ENCODE results near the gene ADK. TPM values are rescaled to one million over a fixed set of nuclear protein-coding genes. Genes with fewer than 3 reads are reported as not detected.

ADK gene
- total and polyA plus RNA-seq, 2 experiments from 2014 or later, result 39.9 to 53.0 TPM

GRCh38 chr10:74705358-74705980, 554.4 kb downstream of the ADK start:
- no peaks in the 10 kb centered on the region for H3K27me3 ChIP-seq (ENCODE audit: insufficient read depth)
- no peak overlapping the region for H3K4me3 Mint-ChIP-seq
- no peak overlapping the region for H3K27ac Mint-ChIP-seq
- no peak overlapping the region for H3K4me3 ChIP-seq
- no peaks in the 10 kb centered on the region; the same call in 2 of the 3 replicates for H3K36me3 Mint-ChIP-seq (ENCODE audit: low read depth)
- no peak overlapping the region for H2AFZ ChIP-seq
- H3K27me3 Mint-ChIP-seq (ENCODE audit: insufficient read depth, low read depth, poor library complexity), result no peaks in the 10 kb centered on the region
- no peaks in the 10 kb centered on the region for H3K4me1 Mint-ChIP-seq
- no peak overlapping the region for H3K4me2 ChIP-seq
- no peak overlapping the region for H3K27ac ChIP-seq (ENCODE audit: low read depth)
- DNase-seq (ENCODE audit: low spot score) (no peak), ATAC-seq (no peak)
- no peaks in the 10 kb centered on the region for H3F3A ChIP-seq (replicated peaks; ENCODE audit: low read depth)
- H3K4me1 ChIP-seq (ENCODE audit: insufficient read depth), result no peaks in the 10 kb centered on the region
- no peak for TF ChIP-seq ZNF114 (CRISPR knock-in tag; IDR thresholded peaks at IDR 0.05)
- TF ChIP-seq EZH2phosphoT487 (IDR thresholded peaks at IDR 0.05; ENCODE audit: unreplicated experiment), result no peak
- TF ChIP-seq, protein P1, sequence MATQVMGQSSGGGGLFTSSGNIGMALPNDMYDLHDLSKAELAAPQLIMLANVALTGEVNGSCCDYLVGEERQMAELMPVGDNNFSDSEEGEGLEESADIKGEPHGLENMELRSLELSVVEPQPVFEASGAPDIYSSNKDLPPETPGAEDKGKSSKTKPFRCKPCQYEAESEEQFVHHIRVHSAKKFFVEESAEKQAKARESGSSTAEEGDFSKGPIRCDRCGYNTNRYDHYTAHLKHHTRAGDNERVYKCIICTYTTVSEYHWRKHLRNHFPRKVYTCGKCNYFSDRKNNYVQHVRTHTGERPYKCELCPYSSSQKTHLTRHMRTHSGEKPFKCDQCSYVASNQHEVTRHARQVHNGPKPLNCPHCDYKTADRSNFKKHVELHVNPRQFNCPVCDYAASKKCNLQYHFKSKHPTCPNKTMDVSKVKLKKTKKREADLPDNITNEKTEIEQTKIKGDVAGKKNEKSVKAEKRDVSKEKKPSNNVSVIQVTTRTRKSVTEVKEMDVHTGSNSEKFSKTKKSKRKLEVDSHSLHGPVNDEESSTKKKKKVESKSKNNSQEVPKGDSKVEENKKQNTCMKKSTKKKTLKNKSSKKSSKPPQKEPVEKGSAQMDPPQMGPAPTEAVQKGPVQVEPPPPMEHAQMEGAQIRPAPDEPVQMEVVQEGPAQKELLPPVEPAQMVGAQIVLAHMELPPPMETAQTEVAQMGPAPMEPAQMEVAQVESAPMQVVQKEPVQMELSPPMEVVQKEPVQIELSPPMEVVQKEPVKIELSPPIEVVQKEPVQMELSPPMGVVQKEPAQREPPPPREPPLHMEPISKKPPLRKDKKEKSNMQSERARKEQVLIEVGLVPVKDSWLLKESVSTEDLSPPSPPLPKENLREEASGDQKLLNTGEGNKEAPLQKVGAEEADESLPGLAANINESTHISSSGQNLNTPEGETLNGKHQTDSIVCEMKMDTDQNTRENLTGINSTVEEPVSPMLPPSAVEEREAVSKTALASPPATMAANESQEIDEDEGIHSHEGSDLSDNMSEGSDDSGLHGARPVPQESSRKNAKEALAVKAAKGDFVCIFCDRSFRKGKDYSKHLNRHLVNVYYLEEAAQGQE (IDR thresholded peaks at IDR 0.05; ENCODE audit: unreplicated experiment), result no peak
- no peak for TF ChIP-seq ZNF331 (CRISPR knock-in tag; IDR thresholded peaks at IDR 0.05; ENCODE audit: low read depth)
- no peaks in the 10 kb centered on the region for H4K20me1 ChIP-seq (replicated peaks; ENCODE audit: insufficient read depth)
- no peaks in the 10 kb centered on the region for H3K9me2 ChIP-seq (ENCODE audit: insufficient read depth)
- no peaks in the 10 kb centered on the region for H3K9me3 Mint-ChIP-seq
- no peaks in the 10 kb centered on the region for H3K79me2 ChIP-seq (replicated peaks; ENCODE audit: insufficient read depth)
- no peaks in the 10 kb centered on the region for H3K36me3 ChIP-seq (ENCODE audit: insufficient read depth)

GRCh38 chr10:74706966-74707365, 555.9 kb downstream of the ADK start:
- no peak overlapping the region for H3K27ac Mint-ChIP-seq
- H3K27me3 Mint-ChIP-seq (ENCODE audit: insufficient read depth, low read depth, poor library complexity), result no peaks in the 10 kb centered on the region
- no peaks in the 10 kb centered on the region; the same call in 2 of the 3 replicates for H3K36me3 Mint-ChIP-seq (ENCODE audit: low read depth)
- H3K9me3 Mint-ChIP-seq, result no peaks in the 10 kb centered on the region; the same call in 2 of the 3 replicates
- H3K4me3 Mint-ChIP-seq, result no peak overlapping the region
- no peak overlapping the region for H2AFZ ChIP-seq
- 0 out of 2 replicates have a peak, but pooled peaks cover 4% of the 10 kb centered on the region for H3F3A ChIP-seq (replicated peaks; ENCODE audit: low read depth)
- TF ChIP-seq POLR2AphosphoS5 (IDR thresholded peaks at IDR 0.05; ENCODE audit: low read depth) (no peak), CREB1 (CRISPR knock-in tag; IDR thresholded peaks at IDR 0.05; ENCODE audit: low read depth) (no peak), JUNB (IDR thresholded peaks at IDR 0.05; ENCODE audit: unreplicated experiment) (no peak), STAT1 (IDR thresholded peaks at IDR 0.05; ENCODE audit: unreplicated experiment) (no peak), NANOG (IDR thresholded peaks at IDR 0.05; ENCODE audit: borderline replicate concordance) (no peak), ZNF114 (CRISPR knock-in tag; IDR thresholded peaks at IDR 0.05) (no peak), ZNF331 (CRISPR knock-in tag; IDR thresholded peaks at IDR 0.05; ENCODE audit: low read depth) (no peak)
- TF ChIP-seq, protein P2, sequence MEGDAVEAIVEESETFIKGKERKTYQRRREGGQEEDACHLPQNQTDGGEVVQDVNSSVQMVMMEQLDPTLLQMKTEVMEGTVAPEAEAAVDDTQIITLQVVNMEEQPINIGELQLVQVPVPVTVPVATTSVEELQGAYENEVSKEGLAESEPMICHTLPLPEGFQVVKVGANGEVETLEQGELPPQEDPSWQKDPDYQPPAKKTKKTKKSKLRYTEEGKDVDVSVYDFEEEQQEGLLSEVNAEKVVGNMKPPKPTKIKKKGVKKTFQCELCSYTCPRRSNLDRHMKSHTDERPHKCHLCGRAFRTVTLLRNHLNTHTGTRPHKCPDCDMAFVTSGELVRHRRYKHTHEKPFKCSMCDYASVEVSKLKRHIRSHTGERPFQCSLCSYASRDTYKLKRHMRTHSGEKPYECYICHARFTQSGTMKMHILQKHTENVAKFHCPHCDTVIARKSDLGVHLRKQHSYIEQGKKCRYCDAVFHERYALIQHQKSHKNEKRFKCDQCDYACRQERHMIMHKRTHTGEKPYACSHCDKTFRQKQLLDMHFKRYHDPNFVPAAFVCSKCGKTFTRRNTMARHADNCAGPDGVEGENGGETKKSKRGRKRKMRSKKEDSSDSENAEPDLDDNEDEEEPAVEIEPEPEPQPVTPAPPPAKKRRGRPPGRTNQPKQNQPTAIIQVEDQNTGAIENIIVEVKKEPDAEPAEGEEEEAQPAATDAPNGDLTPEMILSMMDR (conservative IDR thresholded peaks at IDR 0.05; ENCODE audit: low read depth in 2 of 2), result no peak
- H4K20me1 ChIP-seq (replicated peaks; ENCODE audit: insufficient read depth), result no peaks in the 10 kb centered on the region
- H3K27ac ChIP-seq (ENCODE audit: low read depth), result no peak overlapping the region
- H3K27me3 ChIP-seq (ENCODE audit: insufficient read depth), result no peaks in the 10 kb centered on the region
- no peaks in the 10 kb centered on the region for H3K4me1 Mint-ChIP-seq
- ATAC-seq (no peak), DNase-seq (ENCODE audit: low spot score) (no peak)
- no peak overlapping the region for H3K4me2 ChIP-seq
- H3K4me3 ChIP-seq, result no peak overlapping the region
- H3K36me3 ChIP-seq (ENCODE audit: insufficient read depth), result no peaks in the 10 kb centered on the region
- no peaks in the 10 kb centered on the region for H3K4me1 ChIP-seq (ENCODE audit: insufficient read depth)
- no peaks in the 10 kb centered on the region for H3K9me2 ChIP-seq (ENCODE audit: insufficient read depth)
- no peaks in the 10 kb centered on the region for H3K79me2 ChIP-seq (replicated peaks; ENCODE audit: insufficient read depth)
